OCI-LY7 (cell line): Measurements from ENCODE around the gene SEMA3F. TPM values are rescaled to one million over a fixed set of nuclear protein-coding genes. Genes with fewer than 3 reads are reported as not detected.

ENCODE experiments used
- BruUV-seq: library from RNA; stranded (reverse); fragments of 400-500 nt; replicated peaks from 2 replicates; lab custom pipeline; 2021; lab: Mats Ljungman, UMichigan
- CTCF ChIA-PET: fragments of 300-600 bp; sonication (Branson Sonifier 250); formaldehyde crosslinking; loops from one replicate; lab custom pipeline; 2022; ENCODE audit warnings: antibody characterized with exemption; ENCODE audit not compliant: unreplicated experiment; lab: Charles Lee
- POLR2A ChIA-PET: fragments of 300-600 bp; sonication (Branson Sonifier 250); formaldehyde crosslinking; loops from one replicate; lab custom pipeline; 2022; ENCODE audit warnings: antibody characterized with exemption; lab: Charles Lee
- DNase-seq: peaks from one replicate; pipeline ENCODE4 v3.0.0-alpha.2; 2015; ENCODE audit warnings: low spot score
- H2AFZ ChIP-seq: fragments of 200-600 bp; sonication (generic), shearing (Covaris generic); 2 replicates; pipeline ENCODE4 v1.6.1; 2014; ENCODE audit warnings: mild to moderate bottlenecking, antibody characterized with exemption, low read length, moderate library complexity
- H3K27ac ChIP-seq: fragments of 200-600 bp; sonication (generic); 2 replicates; pipeline ENCODE4 v1.5.1; 2014; ENCODE audit warnings: mixed run types, low read depth, mild to moderate bottlenecking, moderate library complexity, low read length, inconsistent platforms; ENCODE audit not compliant: poor library complexity, severe bottlenecking
- H3K36me3 ChIP-seq: fragments of 200-600 bp; sonication (generic); 2 replicates; pipeline ENCODE4 v1.6.1; 2014; ENCODE audit warnings: mild to moderate bottlenecking, antibody characterized with exemption, low read length, moderate library complexity, mixed read lengths; ENCODE audit not compliant: insufficient read depth
- H3K4me1 ChIP-seq: fragments of 200-600 bp; sonication (generic); 2 replicates; pipeline ENCODE4 v1.5.1; 2014; ENCODE audit warnings: mild to moderate bottlenecking, low read length; ENCODE audit not compliant: insufficient read depth, poor library complexity, severe bottlenecking
- H3K4me2 ChIP-seq: fragments of 200-600 bp; sonication (generic); 2 replicates; pipeline ENCODE4 v1.6.1; 2014; ENCODE audit warnings: mild to moderate bottlenecking, low read length
- H3K4me3 ChIP-seq: fragments of 200-600 bp; sonication (generic); 2 replicates; pipeline ENCODE4 v1.5.1; 2014; ENCODE audit warnings: mild to moderate bottlenecking, low read depth, low read length; ENCODE audit not compliant: poor library complexity, severe bottlenecking
- H3K79me2 ChIP-seq: fragments of 200-600 bp; sonication (generic); 2 replicates; pipeline ENCODE4 v1.6.1; 2016; ENCODE audit warnings: low read depth, mild to moderate bottlenecking, low read length, moderate library complexity, mixed read lengths; ENCODE audit not compliant: insufficient read depth
- H3K9me2 ChIP-seq: fragments of 200-600 bp; sonication (generic); 2 replicates; pipeline ENCODE4 v1.6.1; 2016; ENCODE audit warnings: mild to moderate bottlenecking, low read length, mixed read lengths; ENCODE audit not compliant: insufficient read depth
- H3K9me3 ChIP-seq: fragments of 200-600 bp; sonication (generic); 2 replicates; pipeline ENCODE4 v1.6.1; 2014; ENCODE audit warnings: mild to moderate bottlenecking, mixed run types, low read length, mixed read lengths
- H4K20me1 ChIP-seq: fragments of 200-600 bp; sonication (generic); 2 replicates; pipeline ENCODE4 v1.6.1; 2014; ENCODE audit warnings: mild to moderate bottlenecking, antibody characterized with exemption, low read length, moderate library complexity, mixed read lengths; ENCODE audit not compliant: insufficient read depth
- EZH2phosphoT487 ChIP-seq: fragments of 200-600 bp; sonication (generic); IDR thresholded peaks from 2 replicates; pipeline ENCODE4 v1.6.1; 2018; ENCODE audit warnings: low read depth, borderline replicate concordance, mild to moderate bottlenecking, mixed run types, antibody characterized with exemption, low read length, moderate library complexity, mixed read lengths
- intact Hi-C: fragments of 100-400 bp; cut with micrococcal nuclease; formaldehyde crosslinking; loops from one replicate; pipeline ENCODE4 v1.10.0; 2022; ENCODE audit not compliant: unreplicated experiment
- total RNA-seq, 2 experiments: library from RNA; depleted of rRNA in 1 of 2; stranded (reverse); fragments of >200 nt in 1 of 2; shearing (Covaris generic) in 1 of 2; gene quantifications; 2 replicates each; pipeline ENCODE4 v1.2.3, GENCODE V29; 2014 to 2022
- TF ChIP-seq, protein P1 (sequence below): fragments of 200-600 bp; sonication (generic); conservative IDR thresholded peaks from 2 replicates; pipeline ENCODE4 v1.5.1; 2014; ENCODE audit warnings: mild to moderate bottlenecking, antibody characterized with exemption, low read length, moderate library complexity, mixed read lengths

SEMA3F gene
- total RNA-seq, 2 experiments from 2014 or later = 0.84 TPM; not detected in 1

DNA sequence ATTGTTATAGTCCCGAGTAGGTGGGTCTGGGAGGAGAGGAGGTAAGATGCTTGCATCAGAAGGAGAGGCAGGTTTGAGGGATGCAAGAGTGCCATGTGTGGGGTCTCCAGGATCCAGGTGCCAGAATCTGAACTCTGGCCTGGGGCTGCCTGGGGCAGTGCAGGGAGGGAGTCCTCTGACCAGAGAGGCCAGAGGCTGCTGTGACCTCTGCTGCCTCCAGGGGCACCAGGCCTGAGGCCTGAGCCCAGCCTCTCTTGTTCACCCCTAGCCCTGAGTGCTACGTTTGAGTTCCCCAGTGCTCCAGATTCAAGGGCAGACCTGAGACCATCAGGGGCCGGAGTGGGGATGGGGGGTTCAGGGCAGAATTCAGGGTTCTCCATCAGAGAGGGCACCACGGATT is 57.4 kb downstream of the SEMA3F start:
- ChIA-PET POLR2A (no interaction called here), CTCF (interaction anchor here (2.5 kb wide), 1 partner anchor 17 kb away, joined by 11 read pairs; no protein-coding TSS in a partner anchor)
- BruUV-seq = no TSS peak
- no peaks in the 10 kb centered on the region for H3K9me3 ChIP-seq
- intact Hi-C loops = no loop called here
- no peaks in the 10 kb centered on the region for H3K4me1 ChIP-seq
- TF ChIP-seq, protein P1, sequence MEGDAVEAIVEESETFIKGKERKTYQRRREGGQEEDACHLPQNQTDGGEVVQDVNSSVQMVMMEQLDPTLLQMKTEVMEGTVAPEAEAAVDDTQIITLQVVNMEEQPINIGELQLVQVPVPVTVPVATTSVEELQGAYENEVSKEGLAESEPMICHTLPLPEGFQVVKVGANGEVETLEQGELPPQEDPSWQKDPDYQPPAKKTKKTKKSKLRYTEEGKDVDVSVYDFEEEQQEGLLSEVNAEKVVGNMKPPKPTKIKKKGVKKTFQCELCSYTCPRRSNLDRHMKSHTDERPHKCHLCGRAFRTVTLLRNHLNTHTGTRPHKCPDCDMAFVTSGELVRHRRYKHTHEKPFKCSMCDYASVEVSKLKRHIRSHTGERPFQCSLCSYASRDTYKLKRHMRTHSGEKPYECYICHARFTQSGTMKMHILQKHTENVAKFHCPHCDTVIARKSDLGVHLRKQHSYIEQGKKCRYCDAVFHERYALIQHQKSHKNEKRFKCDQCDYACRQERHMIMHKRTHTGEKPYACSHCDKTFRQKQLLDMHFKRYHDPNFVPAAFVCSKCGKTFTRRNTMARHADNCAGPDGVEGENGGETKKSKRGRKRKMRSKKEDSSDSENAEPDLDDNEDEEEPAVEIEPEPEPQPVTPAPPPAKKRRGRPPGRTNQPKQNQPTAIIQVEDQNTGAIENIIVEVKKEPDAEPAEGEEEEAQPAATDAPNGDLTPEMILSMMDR = 0 out of 2 replicates have a peak, but pooled peaks have one; percentile 17
- TF ChIP-seq EZH2phosphoT487 = no peak
- H3K79me2 ChIP-seq = no peaks in the 10 kb centered on the region
- no peaks in the 10 kb centered on the region for H3K9me2 ChIP-seq
- no peak for DNase-seq
- no peak overlapping the region for H3K27ac ChIP-seq
- no peaks in the 10 kb centered on the region for H3K36me3 ChIP-seq
- no peaks in the 10 kb centered on the region for H4K20me1 ChIP-seq
- no peak overlapping the region for H3K4me3 ChIP-seq
- no peak overlapping the region for H3K4me2 ChIP-seq
- H2AFZ ChIP-seq = no peak overlapping the region

DNA sequence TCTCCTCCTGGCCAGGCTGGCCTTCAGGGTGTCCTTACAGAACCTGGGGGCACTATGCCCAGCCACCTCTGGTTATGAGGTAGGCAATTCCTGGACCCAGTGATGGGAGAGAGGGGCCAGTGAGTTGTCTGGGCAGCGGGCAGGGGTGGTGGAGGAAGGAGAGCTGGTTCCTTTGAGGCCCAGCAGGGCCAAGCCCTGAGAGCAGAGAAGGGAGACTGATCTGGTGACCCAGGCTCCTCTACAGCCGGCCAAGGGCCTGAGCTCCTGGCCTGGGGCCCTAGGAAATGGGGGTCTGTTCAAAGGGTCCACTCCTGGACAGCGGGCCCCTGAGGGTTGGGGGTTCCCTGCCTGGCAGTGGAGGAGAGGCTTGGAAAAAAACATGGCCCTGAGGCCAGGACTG is 57.8 kb downstream of the SEMA3F start:
- DNase-seq = no peak
- Histone ChIP-seq H2AFZ (no peak overlapping the region), H3K4me1 (no peaks in the 10 kb centered on the region), H3K9me2 (no peaks in the 10 kb centered on the region), H4K20me1 (no peaks in the 10 kb centered on the region), H3K36me3 (no peaks in the 10 kb centered on the region), H3K27ac (no peak overlapping the region), H3K4me2 (no peak overlapping the region), H3K79me2 (no peaks in the 10 kb centered on the region), H3K4me3 (no peak overlapping the region), H3K9me3 (no peaks in the 10 kb centered on the region)
- TF ChIP-seq, protein P1 = no peak
- TF ChIP-seq EZH2phosphoT487 = no peak
- intact Hi-C loops = no loop called here
- no TSS peak for BruUV-seq
- CTCF ChIA-PET = no interaction called here
- POLR2A ChIA-PET = no interaction called here

DNA sequence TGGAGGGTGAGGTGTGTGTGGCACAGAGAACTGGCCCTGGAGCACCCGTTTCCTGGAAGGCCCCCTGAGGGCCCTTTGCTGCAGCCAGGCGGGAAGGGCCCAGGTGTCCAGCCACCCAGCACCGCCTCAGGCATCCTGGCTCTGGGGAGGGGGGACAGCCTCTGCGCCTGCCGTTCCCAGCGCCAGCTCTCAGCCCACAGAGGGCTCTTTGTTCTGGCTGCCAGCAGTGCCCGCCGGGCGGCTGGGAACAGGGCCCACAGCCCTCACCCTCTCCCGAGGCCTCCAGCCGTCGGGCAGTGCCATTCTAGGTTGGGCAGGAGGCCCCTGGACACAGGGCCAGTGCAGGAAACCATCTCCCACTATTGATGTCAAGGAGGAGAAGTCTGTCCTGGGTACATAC is 58.2 kb downstream of the SEMA3F start:
- no peaks in the 10 kb centered on the region for H3K79me2 ChIP-seq
- ChIA-PET POLR2A (no interaction called here), CTCF (no interaction called here)
- no peaks in the 10 kb centered on the region for H4K20me1 ChIP-seq
- no peak for TF ChIP-seq EZH2phosphoT487
- TF ChIP-seq, protein P1 = no peak
- no TSS peak for BruUV-seq
- intact Hi-C loops = no loop called here
- H3K4me2 ChIP-seq = no peak overlapping the region
- no peak overlapping the region for H3K4me3 ChIP-seq
- no peaks in the 10 kb centered on the region for H3K36me3 ChIP-seq
- no peak overlapping the region for H2AFZ ChIP-seq
- no peak overlapping the region for H3K27ac ChIP-seq
- H3K9me3 ChIP-seq = no peaks in the 10 kb centered on the region
- H3K4me1 ChIP-seq = no peaks in the 10 kb centered on the region
- no peaks in the 10 kb centered on the region for H3K9me2 ChIP-seq
- DNase-seq = no peak
